K562 (cell line): ENCODE data around the gene ASPHD2. TPM values are rescaled to one million over a fixed set of nuclear protein-coding genes. Genes with fewer than 3 reads are reported as not detected.

Experiments
- CTBP1 ChIP-seq: fragments of 450-650 bp; IDR thresholded peaks from 2 replicates; pipeline ENCODE4 v1.6.1; 2016; ENCODE audit warnings: borderline replicate concordance
- DPF2 ChIP-seq: fragments of 450-650 bp; IDR thresholded peaks from 2 replicates; pipeline ENCODE4 v1.6.1; 2016
- GABPA ChIP-seq: fragments of 200-800 bp; sonication (Bioruptor generic); conservative IDR thresholded peaks from 2 replicates; pipeline ENCODE4 v1.6.1; 2016; ENCODE audit warnings: low read depth, missing genetic modification characterization, missing compliant biosample characterization
- HDAC8 ChIP-seq: fragments of 450-650 bp; IDR thresholded peaks from 2 replicates; pipeline ENCODE4 v1.6.1; 2016; ENCODE audit warnings: mild to moderate bottlenecking, missing genetic modification characterization, moderate library complexity, missing compliant biosample characterization
- KHSRP ChIP-seq: fragments of 450-650 bp; IDR thresholded peaks from 2 replicates; pipeline ENCODE4 v1.6.1; 2017
- MCM3 ChIP-seq: fragments of 450-650 bp; IDR thresholded peaks from 2 replicates; pipeline ENCODE4 v1.6.1; 2016
- MED1 ChIP-seq: sonication (generic); formaldehyde crosslinking; IDR thresholded peaks from 2 replicates; pipeline ENCODE4 v1.8.1; 2023; ENCODE audit warnings: missing genetic modification reagents, borderline replicate concordance
- MEIS2 ChIP-seq: fragments of 450-650 bp; IDR thresholded peaks from 2 replicates; pipeline ENCODE4 v1.6.1; 2014; ENCODE audit warnings: mild to moderate bottlenecking; ENCODE audit not compliant: partially characterized antibody
- MTA2 ChIP-seq: fragments of 450-650 bp; IDR thresholded peaks from 2 replicates; pipeline ENCODE4 v1.6.1; 2016; ENCODE audit warnings: low read depth
- NCOA6 ChIP-seq: fragments of 450-650 bp; IDR thresholded peaks from 2 replicates; pipeline ENCODE4 v1.6.1; 2017; ENCODE audit warnings: mild to moderate bottlenecking
- PTBP1 ChIP-seq: fragments of 200-400 bp; formaldehyde crosslinking; IDR thresholded peaks from 2 replicates; pipeline ENCODE4 v1.6.1; 2017; ENCODE audit warnings: low read depth, low read length
- RBFOX2 ChIP-seq: fragments of 200-400 bp; formaldehyde crosslinking; IDR thresholded peaks from 2 replicates; pipeline ENCODE4 v1.6.1; 2017; ENCODE audit warnings: low read depth, mild to moderate bottlenecking, low read length, moderate library complexity
- RBM25 ChIP-seq: fragments of 200-400 bp; formaldehyde crosslinking; IDR thresholded peaks from 2 replicates; pipeline ENCODE4 v1.6.1; 2018; ENCODE audit warnings: low read length, low read depth, moderate library complexity; ENCODE audit not compliant: severe bottlenecking
- SIX5 ChIP-seq, 2 experiments: IDR thresholded peaks; 2 replicates each; pipeline ENCODE4 v1.6.1; 2011; ENCODE audit warnings: low read length in 2 of 2, borderline replicate concordance in 1 of 2, low read depth in 1 of 2, mild to moderate bottlenecking in 1 of 2, moderate library complexity in 1 of 2; ENCODE audit not compliant: insufficient read depth in 1 of 2
- SMARCA5 ChIP-seq: fragments of 450-650 bp; IDR thresholded peaks from 2 replicates; pipeline ENCODE4 v1.6.1; 2016
- SOX6 ChIP-seq: fragments of 450-650 bp; IDR thresholded peaks from 2 replicates; pipeline ENCODE4 v1.6.1; 2014; ENCODE audit warnings: mild to moderate bottlenecking
- SP1 ChIP-seq: sonication (generic); formaldehyde crosslinking; IDR thresholded peaks from 2 replicates; pipeline ENCODE4 v1.8.1; 2022; ENCODE audit warnings: mild to moderate bottlenecking, missing genetic modification reagents
- SP2 ChIP-seq: IDR thresholded peaks from 2 replicates; pipeline ENCODE4 v1.6.1; 2011; ENCODE audit warnings: mild to moderate bottlenecking, low read depth, low read length, moderate library complexity; ENCODE audit not compliant: poor library complexity, severe bottlenecking; ENCODE audit errors: extremely low read depth
- U2AF2 ChIP-seq: fragments of 200-400 bp; formaldehyde crosslinking; optimal IDR thresholded peaks from 2 replicates; pipeline ENCODE3; 2017; ENCODE audit warnings: low read depth, mild to moderate bottlenecking, low read length
- WHSC1 ChIP-seq: IDR thresholded peaks from one replicate; pipeline ENCODE4 v1.6.1; 2012; ENCODE audit warnings: low read length, control low read depth, inconsistent platforms
- ZFP36 ChIP-seq: fragments of 150-350 bp; IDR thresholded peaks from 2 replicates; pipeline ENCODE4 v1.6.1; 2018; ENCODE audit warnings: low read length, low read depth; ENCODE audit not compliant: partially characterized antibody
- ZNF134 ChIP-seq: fragments of 250-450 bp; sonication (Bioruptor Pico); conservative IDR thresholded peaks from 2 replicates; pipeline ENCODE4 v1.4.0; 2020
- ZNF174 ChIP-seq: fragments of 250-450 bp; sonication (Bioruptor Pico); IDR thresholded peaks from 2 replicates; pipeline ENCODE4 v1.4.0; 2020; ENCODE audit warnings: mild to moderate bottlenecking
- ZNF436 ChIP-seq: fragments of 250-450, 450-650 bp; sonication (Bioruptor Pico); formaldehyde crosslinking; IDR thresholded peaks from 2 replicates; pipeline ENCODE4 v1.7.0; 2020; ENCODE audit warnings: mild to moderate bottlenecking
- ZNF764 ChIP-seq: fragments of 250-450 bp; sonication (Bioruptor Pico); IDR thresholded peaks from 2 replicates; pipeline ENCODE4 v1.4.0; 2020; ENCODE audit warnings: low read depth, mild to moderate bottlenecking, moderate library complexity
- polyA plus RNA-seq, 8 experiments: library from polyadenylated mRNA; depleted of rRNA in 4 of 8; stranded (reverse) in 5 of 8; unstranded in 3 of 8; fragments of >200 nt; fragmentation: Nextera tagmentation in 2 of 8; fragmentation: Illumina TruSeq in 1 of 8; extraction: Ambion mirVana in 2 of 8; extraction: Trizol in 1 of 8; gene quantifications; 2 replicates each; pipeline versions ENCODE4 v1.2.1 to v1.2.3, GENCODE V29; 2011 to 2014; ENCODE audit warnings: inconsistent platforms in 1 of 8, missing spikeins in 1 of 8
- total RNA-seq, 7 experiments: library from RNA; depleted of rRNA in 6 of 7; stranded (reverse); fragments of >200 nt in 6 of 7; fragmentation: Illumina TruSeq in 2 of 7; extraction: Trizol in 2 of 7; gene quantifications; 2 replicates each; pipeline versions ENCODE4 v1.2.1 to v1.2.3, GENCODE V29; 2011 to 2021; ENCODE audit warnings: low replicate concordance in 1 of 7
- TF ChIP-seq, protein P1 (sequence below): fragments of 450-650 bp; IDR thresholded peaks from 2 replicates; pipeline ENCODE4 v1.6.1; 2014; ENCODE audit warnings: low read depth, mild to moderate bottlenecking, moderate library complexity, borderline replicate concordance
- TF ChIP-seq, protein P2 (sequence below): sonication (generic); formaldehyde crosslinking; IDR thresholded peaks from 2 replicates; pipeline ENCODE4 v1.8.0; 2022; ENCODE audit warnings: mild to moderate bottlenecking, missing genetic modification reagents, borderline replicate concordance

ASPHD2 gene
- total and polyA plus RNA-seq, 9 of the 15 experiments (the other 6 are each of a cell fraction or from before 2014, with no cell fraction given): 0.18 to 0.64 (median 0.36) TPM

DNA sequence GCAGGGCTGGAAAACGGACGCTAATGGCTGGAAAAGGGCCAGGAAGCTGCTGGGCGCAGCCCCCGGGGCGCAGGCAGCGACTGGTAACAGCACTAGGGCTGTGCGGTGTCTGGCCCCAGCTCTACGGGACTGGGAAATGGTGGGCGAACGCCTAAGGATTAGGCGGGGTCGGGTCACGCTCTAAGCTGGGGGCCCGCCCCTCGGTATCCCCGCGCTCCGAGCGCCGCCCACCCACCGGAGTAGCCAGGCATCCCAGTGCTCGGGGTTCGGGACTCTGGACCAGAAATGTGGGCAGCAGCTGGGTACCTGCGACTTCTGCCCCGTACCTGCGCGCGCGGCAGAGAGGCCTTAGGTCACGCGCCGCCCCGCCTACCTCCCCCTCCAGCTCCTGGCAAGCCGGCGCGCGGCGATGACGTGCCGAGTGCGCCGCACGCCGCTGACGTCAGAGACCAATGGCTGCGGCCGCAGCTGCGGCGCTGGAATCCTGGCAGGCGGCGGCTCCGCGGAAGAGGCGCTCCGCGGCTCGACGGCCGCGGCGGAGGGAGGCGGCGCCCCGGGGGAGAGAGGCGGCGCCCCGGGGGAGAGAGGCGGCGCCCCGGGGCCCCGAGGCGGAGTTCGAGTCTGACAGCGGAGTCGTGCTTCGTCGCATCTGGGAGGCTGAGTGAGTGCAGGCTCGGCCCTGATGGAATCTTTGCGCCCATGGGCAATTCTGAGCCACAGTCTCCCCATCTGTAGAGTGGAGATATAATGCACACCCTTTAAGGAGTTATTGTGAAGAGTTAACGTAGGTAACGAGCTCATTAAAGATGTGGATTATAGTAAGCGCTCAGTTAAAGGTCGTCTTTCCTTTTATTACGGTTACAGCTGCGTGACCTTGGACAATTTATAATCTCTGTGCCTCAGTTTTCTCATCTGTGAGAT lies 54.6 kb downstream of the ASPHD2 start, which contains the start of the genes HPS4 and SRRD (continued):
- TF ChIP-seq SIX5 (IDR thresholded peaks at IDR 0.05; ENCODE audit: borderline replicate concordance in 1 of 2, insufficient read depth in 1 of 2, low read depth in 1 of 2, low read length in 2 of 2) (peak in 1 of 2 experiments; percentile 29; a peak in 2 of 4 replicates), ZNF436 (CRISPR knock-in tag) (peak; percentile 67; the same call in 1 of the 2 replicates), MCM3 (no peak), NCOA6 (no peak), SOX6 (0 out of 2 replicates have a peak, but pooled peaks have one; percentile 15), RBFOX2 (peak; percentile 88), RBM25 (peak; percentile 88), ZNF764 (CRISPR knock-in tag) (no peak), PTBP1 (no peak), MEIS2 (no peak), CTBP1 (peak; percentile 85), SMARCA5 (peak; percentile 99), WHSC1 (no peak), SP1 (CRISPR knock-in tag) (peak; percentile 78), ZNF134 (CRISPR knock-in tag) (no peak), HDAC8 (tag) (no peak), ZNF174 (CRISPR knock-in tag) (no peak), ZFP36 (peak; percentile 97), MTA2 (no peak), MED1 (CRISPR knock-in tag) (peak; percentile 56; the same call in 1 of the 2 replicates), DPF2 (peak; percentile 30; the same call in 1 of the 2 replicates), KHSRP (peak; percentile 86), SP2 (no peak), GABPA (tag) (peak; percentile 37; the same call in 1 of the 2 replicates), U2AF2 (no peak)
- TF ChIP-seq, protein P1, sequence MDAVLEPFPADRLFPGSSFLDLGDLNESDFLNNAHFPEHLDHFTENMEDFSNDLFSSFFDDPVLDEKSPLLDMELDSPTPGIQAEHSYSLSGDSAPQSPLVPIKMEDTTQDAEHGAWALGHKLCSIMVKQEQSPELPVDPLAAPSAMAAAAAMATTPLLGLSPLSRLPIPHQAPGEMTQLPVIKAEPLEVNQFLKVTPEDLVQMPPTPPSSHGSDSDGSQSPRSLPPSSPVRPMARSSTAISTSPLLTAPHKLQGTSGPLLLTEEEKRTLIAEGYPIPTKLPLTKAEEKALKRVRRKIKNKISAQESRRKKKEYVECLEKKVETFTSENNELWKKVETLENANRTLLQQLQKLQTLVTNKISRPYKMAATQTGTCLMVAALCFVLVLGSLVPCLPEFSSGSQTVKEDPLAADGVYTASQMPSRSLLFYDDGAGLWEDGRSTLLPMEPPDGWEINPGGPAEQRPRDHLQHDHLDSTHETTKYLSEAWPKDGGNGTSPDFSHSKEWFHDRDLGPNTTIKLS: no peak; the same call in 1 of the 2 replicates
- TF ChIP-seq, protein P2, sequence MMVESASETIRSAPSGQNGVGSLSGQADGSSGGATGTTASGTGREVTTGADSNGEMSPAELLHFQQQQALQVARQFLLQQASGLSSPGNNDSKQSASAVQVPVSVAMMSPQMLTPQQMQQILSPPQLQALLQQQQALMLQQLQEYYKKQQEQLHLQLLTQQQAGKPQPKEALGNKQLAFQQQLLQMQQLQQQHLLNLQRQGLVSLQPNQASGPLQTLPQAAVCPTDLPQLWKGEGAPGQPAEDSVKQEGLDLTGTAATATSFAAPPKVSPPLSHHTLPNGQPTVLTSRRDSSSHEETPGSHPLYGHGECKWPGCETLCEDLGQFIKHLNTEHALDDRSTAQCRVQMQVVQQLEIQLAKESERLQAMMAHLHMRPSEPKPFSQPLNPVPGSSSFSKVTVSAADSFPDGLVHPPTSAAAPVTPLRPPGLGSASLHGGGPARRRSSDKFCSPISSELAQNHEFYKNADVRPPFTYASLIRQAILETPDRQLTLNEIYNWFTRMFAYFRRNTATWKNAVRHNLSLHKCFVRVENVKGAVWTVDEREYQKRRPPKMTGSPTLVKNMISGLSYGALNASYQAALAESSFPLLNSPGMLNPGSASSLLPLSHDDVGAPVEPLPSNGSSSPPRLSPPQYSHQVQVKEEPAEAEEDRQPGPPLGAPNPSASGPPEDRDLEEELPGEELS: peak; percentile 35; the same call in 1 of the 2 replicates
